Bronchial epithelial cell (primary cell): Measurements from ENCODE around the gene KCTD2. TPM values are rescaled to one million over a fixed set of nuclear protein-coding genes. Genes with fewer than 3 reads are reported as not detected.
A peak's percentile ranks its signal among the peaks of the same experiment; 100 is the strongest.

Experiments used
- DNase-seq: peaks from one replicate; pipeline ENCODE4 v3.0.0-alpha.2; 2010; ENCODE audit warnings: low read depth
- FAIRE-seq: peaks from 2 replicates; lab custom pipeline; 2011; peaks lifted over from hg19 to GRCh38; lab: Jason Lieb, UNC
- H3K27me3 ChIP-seq: 2 replicates; pipeline ENCODE4 v1.5.1; 2011; ENCODE audit warnings: low read length; ENCODE audit not compliant: control insufficient read depth, insufficient read depth
- H3K36me3 ChIP-seq: 2 replicates; pipeline ENCODE4 v1.5.1; 2011; ENCODE audit warnings: low read length; ENCODE audit not compliant: control insufficient read depth, insufficient read depth
- H3K4me3 ChIP-seq: 2 replicates; pipeline ENCODE4 v1.5.1; 2011; ENCODE audit warnings: mild to moderate bottlenecking, low read depth, low read length, control low read depth
- total RNA-seq: library from RNA; depleted of rRNA; stranded (reverse); fragments of >200 nt; gene quantifications from 2 replicates; pipeline ENCODE4 v1.2.1, GENCODE V29; 2014
- TF ChIP-seq, protein P1 (sequence below): IDR thresholded peaks from 2 replicates; pipeline ENCODE4 v1.5.1; 2011; ENCODE audit warnings: mild to moderate bottlenecking, moderate library complexity, low read length, control low read depth, inconsistent platforms; ENCODE audit not compliant: insufficient read depth, severe bottlenecking

KCTD2 gene
- total RNA-seq, 1 donor from 2014 or later, result 5.0 TPM

DNA sequence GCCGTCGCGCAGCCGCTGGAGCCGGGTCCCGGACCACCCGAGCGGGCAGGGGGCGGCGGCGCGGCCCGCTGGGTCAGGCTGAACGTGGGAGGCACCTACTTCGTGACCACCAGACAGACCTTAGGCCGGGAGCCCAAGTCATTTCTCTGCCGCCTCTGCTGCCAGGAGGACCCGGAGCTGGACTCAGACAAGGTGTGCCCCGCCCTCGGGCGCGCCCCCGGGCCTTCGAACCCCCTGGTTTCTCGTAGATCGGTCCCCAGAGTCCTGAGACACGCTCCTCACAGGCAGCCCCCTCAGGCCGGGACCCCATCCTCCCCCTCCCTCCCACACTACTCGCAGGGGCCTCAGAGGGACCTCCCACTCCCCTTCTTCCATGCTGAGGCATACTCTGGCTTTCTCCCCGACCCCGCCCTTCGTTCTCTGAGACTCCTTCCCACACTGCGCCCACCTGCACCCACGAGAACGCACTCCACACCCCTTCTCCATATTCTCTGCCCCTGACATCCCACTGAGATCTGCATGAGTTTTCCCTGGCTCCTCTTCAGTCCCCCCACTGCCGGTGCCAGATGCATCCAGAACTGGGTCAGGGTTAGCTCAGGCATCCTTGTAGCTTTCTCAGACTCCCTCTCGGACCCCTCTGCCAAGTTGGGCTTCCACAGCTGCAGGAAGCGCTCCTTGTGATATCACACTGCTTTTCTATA is 523 bp downstream of the KCTD2 start:
- Histone ChIP-seq H3K36me3 (peaks cover 2% of the 10 kb centered on the region), H3K27me3 (no peaks in the 10 kb centered on the region), H3K4me3 (peak overlapping the region; percentile 99)
- FAIRE-seq, result no peak
- TF ChIP-seq, protein P1, sequence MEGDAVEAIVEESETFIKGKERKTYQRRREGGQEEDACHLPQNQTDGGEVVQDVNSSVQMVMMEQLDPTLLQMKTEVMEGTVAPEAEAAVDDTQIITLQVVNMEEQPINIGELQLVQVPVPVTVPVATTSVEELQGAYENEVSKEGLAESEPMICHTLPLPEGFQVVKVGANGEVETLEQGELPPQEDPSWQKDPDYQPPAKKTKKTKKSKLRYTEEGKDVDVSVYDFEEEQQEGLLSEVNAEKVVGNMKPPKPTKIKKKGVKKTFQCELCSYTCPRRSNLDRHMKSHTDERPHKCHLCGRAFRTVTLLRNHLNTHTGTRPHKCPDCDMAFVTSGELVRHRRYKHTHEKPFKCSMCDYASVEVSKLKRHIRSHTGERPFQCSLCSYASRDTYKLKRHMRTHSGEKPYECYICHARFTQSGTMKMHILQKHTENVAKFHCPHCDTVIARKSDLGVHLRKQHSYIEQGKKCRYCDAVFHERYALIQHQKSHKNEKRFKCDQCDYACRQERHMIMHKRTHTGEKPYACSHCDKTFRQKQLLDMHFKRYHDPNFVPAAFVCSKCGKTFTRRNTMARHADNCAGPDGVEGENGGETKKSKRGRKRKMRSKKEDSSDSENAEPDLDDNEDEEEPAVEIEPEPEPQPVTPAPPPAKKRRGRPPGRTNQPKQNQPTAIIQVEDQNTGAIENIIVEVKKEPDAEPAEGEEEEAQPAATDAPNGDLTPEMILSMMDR, result no peak
- no peak for DNase-seq

- peak overlapping the region; percentile 99 for H3K4me3 ChIP-seq
- DNase-seq (no peak), FAIRE-seq (no peak)
- H3K36me3 ChIP-seq, result peaks cover 2% of the 10 kb centered on the region
- TF ChIP-seq, protein P1, result no peak
- no peaks in the 10 kb centered on the region for H3K27me3 ChIP-seq
Measured at GRCh38 chr17:75048249-75048878, 1.3 kb downstream of the KCTD2 start.

GRCh38 chr17:75049057-75049456 is 2.0 kb downstream of the KCTD2 start:
- H3K36me3 ChIP-seq, result peaks cover 5% of the 10 kb centered on the region
- no peak overlapping the region for H3K4me3 ChIP-seq
- FAIRE-seq (no peak), DNase-seq (no peak)
- H3K27me3 ChIP-seq, result no peaks in the 10 kb centered on the region
- TF ChIP-seq, protein P1, result no peak

- TF ChIP-seq, protein P1, result no peak
- FAIRE-seq (no peak), DNase-seq (no peak)
- H3K27me3 ChIP-seq, result no peaks in the 10 kb centered on the region
- no peak overlapping the region for H3K4me3 ChIP-seq
- H3K36me3 ChIP-seq, result peaks cover 6% of the 10 kb centered on the region
Measured at GRCh38 chr17:75049706-75050105, 2.7 kb downstream of the KCTD2 start.

GRCh38 chr17:75051941-75052340 is 4.9 kb downstream of the KCTD2 start:
- Histone ChIP-seq H3K27me3 (no peaks in the 10 kb centered on the region), H3K4me3 (no peak overlapping the region), H3K36me3 (peaks cover 6% of the 10 kb centered on the region)
- DNase-seq (no peak), FAIRE-seq (no peak)
- TF ChIP-seq, protein P1, result no peak
